CD14-positive monocyte (primary cell): Measurements from ENCODE around the gene SORBS2. TPM values are rescaled to one million over a fixed set of nuclear protein-coding genes. Genes with fewer than 3 reads are reported as not detected.

Experiments used
- DNase-seq, 3 donors: peaks; one replicate each; pipeline ENCODE4 v3.0.0-alpha.2; 2011 to 2022
- H2AFZ ChIP-seq: 2 replicates; pipeline ENCODE4 v1.6.0; 2012; ENCODE audit warnings: mild to moderate bottlenecking, low read depth, low read length, inconsistent platforms; ENCODE audit not compliant: insufficient read depth, poor library complexity, severe bottlenecking
- H3K27ac ChIP-seq, 2 donors: 1 replicate in 1 of 2; 2 replicates in 1 of 2; pipeline ENCODE4 v1.5.1; 2012 to 2013; ENCODE audit warnings: low read length in 2 of 2, control low read depth in 1 of 2, inconsistent platforms in 1 of 2, low read depth in 1 of 2, mild to moderate bottlenecking in 1 of 2
- H3K27me3 ChIP-seq, 2 donors: one replicate each; pipeline versions ENCODE4 v1.6.0 to v1.6.1; 2011 to 2013; ENCODE audit warnings: low read length in 2 of 2; ENCODE audit not compliant: control insufficient read depth in 2 of 2, insufficient read depth in 2 of 2
- H3K36me3 ChIP-seq, 2 donors: replicated peaks in 1 of 2; 1 replicate in 1 of 2; 2 replicates in 1 of 2; pipeline versions ENCODE4 v1.5.1 to v1.6.1; 2012 to 2013; ENCODE audit warnings: low read length in 2 of 2, control low read depth in 1 of 2, inconsistent platforms in 1 of 2, mild to moderate bottlenecking in 1 of 2; ENCODE audit not compliant: insufficient read depth in 2 of 2, control insufficient read depth in 1 of 2
- H3K4me1 ChIP-seq, 2 donors: 1 replicate in 1 of 2; 2 replicates in 1 of 2; pipeline versions ENCODE4 v1.5.1 to v1.6.1; 2012 to 2013; ENCODE audit warnings: low read length in 2 of 2, control low read depth in 1 of 2, inconsistent platforms in 1 of 2, mild to moderate bottlenecking in 1 of 2, moderate library complexity in 1 of 2; ENCODE audit not compliant: insufficient read depth in 2 of 2, control insufficient read depth in 1 of 2
- H3K4me2 ChIP-seq: replicated peaks from 2 replicates; pipeline ENCODE3; 2012; ENCODE audit warnings: low read length, moderate library complexity, mild to moderate bottlenecking; ENCODE audit not compliant: poor library complexity, severe bottlenecking; ENCODE audit errors: extremely low read depth
- H3K4me3 ChIP-seq, 3 experiments: fragments of 200-600 bp in 1 of 3; sonication (generic) in 1 of 3; replicated peaks in 1 of 3; 1 replicate in 2 of 3; 2 replicates in 1 of 3; pipeline ENCODE4 v1.5.1; 2011 to 2013; ENCODE audit warnings: low read length in 3 of 3, mild to moderate bottlenecking in 3 of 3, control low read depth in 2 of 3, low read depth in 2 of 3, inconsistent platforms in 1 of 3, moderate library complexity in 1 of 3
- H3K79me2 ChIP-seq: 2 replicates; pipeline ENCODE4 v1.6.0; 2012; ENCODE audit warnings: mild to moderate bottlenecking, control low read depth, inconsistent platforms, low read length, moderate library complexity; ENCODE audit not compliant: insufficient read depth
- H3K9ac ChIP-seq: 2 replicates; pipeline ENCODE4 v1.6.0; 2017; ENCODE audit warnings: low read length, mild to moderate bottlenecking; ENCODE audit not compliant: insufficient read depth, poor library complexity, severe bottlenecking
- H3K9me3 ChIP-seq, 2 donors: replicated peaks in 1 of 2; 1 replicate in 1 of 2; 2 replicates in 1 of 2; pipeline versions ENCODE4 v1.5.1 to v1.6.1; 2012 to 2013; ENCODE audit warnings: low read length in 2 of 2, control low read depth in 1 of 2; ENCODE audit not compliant: control insufficient read depth in 1 of 2, insufficient read depth in 1 of 2
- H4K20me1 ChIP-seq: 2 replicates; pipeline ENCODE4 v1.6.0; 2012; ENCODE audit warnings: mild to moderate bottlenecking, low read length, control low read depth, moderate library complexity; ENCODE audit not compliant: insufficient read depth
- H3K27ac Mint-ChIP-seq, 7 donors: one replicate each; pipeline ENCODE4 v1.8.0; 2020; ENCODE audit warnings: mild to moderate bottlenecking in 7 of 7, mixed read lengths in 7 of 7, moderate library complexity in 6 of 7, inconsistent platforms in 2 of 7
- H3K27me3 Mint-ChIP-seq, 3 donors: one replicate each; pipeline ENCODE4 v1.8.0; 2021 to 2022; ENCODE audit warnings: low read depth in 3 of 3, mild to moderate bottlenecking in 3 of 3, mixed read lengths in 3 of 3, moderate library complexity in 3 of 3, inconsistent platforms in 1 of 3
- H3K36me3 Mint-ChIP-seq, 2 donors: one replicate each; pipeline ENCODE4 v1.8.0; 2020; ENCODE audit warnings: mixed read lengths in 2 of 2, inconsistent platforms in 1 of 2, mild to moderate bottlenecking in 1 of 2
- H3K4me1 Mint-ChIP-seq: one replicate; pipeline ENCODE4 v1.8.0; 2020; ENCODE audit warnings: mild to moderate bottlenecking, mixed read lengths
- H3K4me3 Mint-ChIP-seq, 2 donors: one replicate each; pipeline ENCODE4 v1.8.0; 2020; ENCODE audit warnings: mild to moderate bottlenecking in 2 of 2, mixed read lengths in 2 of 2, moderate library complexity in 1 of 2
- H3K9me3 Mint-ChIP-seq, 7 donors: one replicate each; pipeline ENCODE4 v1.8.0; 2020 to 2022; ENCODE audit warnings: mixed read lengths in 7 of 7, mild to moderate bottlenecking in 6 of 7, moderate library complexity in 6 of 7, inconsistent platforms in 2 of 7
- CTCF ChIP-seq: fragments of 200-600 bp; IDR thresholded peaks from one replicate; pipeline ENCODE4 v1.8.0; 2022; ENCODE audit warnings: antibody characterized with exemption, mild to moderate bottlenecking
- WGBS: methylation state at CpG from one replicate; pipeline ENCODE4 v1.1.5; 2013; ENCODE audit warnings: missing lambda C conversion rate; ENCODE audit not compliant: insufficient coverage; 5-methylcytosine and 5-hydroxymethylcytosine counted together
- intact Hi-C, 2 donors: fragments of 100-400 bp; cut with micrococcal nuclease; formaldehyde crosslinking; loops; one replicate each; pipeline versions ENCODE4 v1.15.0 to v1.15.1; 2023
- polyA plus RNA-seq, 3 donors: library from polyadenylated mRNA; depleted of rRNA in 1 of 3; unstranded in 2 of 3; stranded (reverse) in 1 of 3; fragments of 300-500 nt in 2 of 3; fragments of >200 nt in 1 of 3; fragmentation: Illumina TruSeq in 2 of 3; gene quantifications; 1 replicate in 2 of 3; 2 replicates in 1 of 3; pipeline ENCODE4 v1.2.3, GENCODE V29; 2012 to 2021

The SORBS2 gene
- polyA plus RNA-seq, 3 donors = not detected

GRCh38 chr4:185793116-185793485 is 18.9 kb downstream of the SORBS2 start:
- Mint-ChIP-seq H3K4me1 (no peaks in the 10 kb centered on the region), H3K27ac (no peak overlapping the region), H3K9me3 (peaks cover 0 to 3% (median 0%) of the 10 kb centered on the region in 7 donors), H3K27me3 (peaks cover 3 to 7% (median 6%) of the 10 kb centered on the region in 3 donors), H3K36me3 (no peaks in the 10 kb centered on the region), H3K4me3 (no peak overlapping the region)
- Histone ChIP-seq H3K4me2 (no peak overlapping the region), H3K27me3 (no peaks in the 10 kb centered on the region), H3K36me3 (no peaks in the 10 kb centered on the region), H3K27ac (no peak overlapping the region), H2AFZ (no peak overlapping the region), H3K4me3 (no peak overlapping the region), H3K79me2 (no peaks in the 10 kb centered on the region), H4K20me1 (no peaks in the 10 kb centered on the region), H3K9ac (no peak overlapping the region), H3K4me1 (no peaks in the 10 kb centered on the region), H3K9me3 (no peaks in the 10 kb centered on the region)
- TF ChIP-seq CTCF = no peak
- no peak for DNase-seq
- WGBS = no CpG with 5 or more reads among the region's 2 CpGs
- intact Hi-C loops = no loop called here

- Mint-ChIP-seq H3K27me3 (peaks cover 1 to 7% (median 6%) of the 10 kb centered on the region in 3 donors), H3K27ac (no peak overlapping the region), H3K4me3 (no peak overlapping the region), H3K9me3 (peaks cover 0 to 1% (median 0%) of the 10 kb centered on the region in 7 donors), H3K36me3 (no peaks in the 10 kb centered on the region), H3K4me1 (no peaks in the 10 kb centered on the region)
- WGBS = 97% methylated on average over 6 of the region's 11 CpGs
- Histone ChIP-seq H3K27ac (no peak overlapping the region), H3K27me3 (no peaks in the 10 kb centered on the region), H3K4me2 (no peak overlapping the region), H3K9ac (no peak overlapping the region), H3K36me3 (no peaks in the 10 kb centered on the region), H3K79me2 (no peaks in the 10 kb centered on the region), H2AFZ (no peak overlapping the region), H3K4me1 (no peaks in the 10 kb centered on the region), H3K9me3 (no peaks in the 10 kb centered on the region), H3K4me3 (no peak overlapping the region), H4K20me1 (no peaks in the 10 kb centered on the region)
- intact Hi-C loops = no loop called here
- no peak for TF ChIP-seq CTCF
- no peak for DNase-seq
Observed at GRCh38 chr4:185792384-185793115, 19.4 kb downstream of the SORBS2 start.
